SU-DHL-6 (cell line): ENCODE data around the gene EPHA4.

Source experiments
- H2AFZ ChIP-seq: fragments of 200-600 bp; sonication (generic); 2 replicates; pipeline ENCODE4 v1.6.1; 2014; ENCODE audit warnings: low read depth, mild to moderate bottlenecking, moderate library complexity, mixed read lengths, antibody characterized with exemption, low read length; ENCODE audit not compliant: severe bottlenecking
- H3F3A ChIP-seq: fragments of 200-600 bp; shearing (Covaris generic); 2 replicates; pipeline ENCODE4 v1.6.0; 2016; ENCODE audit warnings: antibody characterized with exemption, mild to moderate bottlenecking; ENCODE audit not compliant: insufficient read depth
- H3K27ac ChIP-seq: fragments of 200-600 bp; sonication (generic); 2 replicates; pipeline ENCODE4 v1.5.1; 2016; ENCODE audit warnings: low read depth, mild to moderate bottlenecking, low read length, moderate library complexity, mixed read lengths
- H3K27me3 ChIP-seq: fragments of 200-600 bp; sonication (generic), shearing (Covaris generic); 2 replicates; pipeline ENCODE4 v1.6.0; 2014; ENCODE audit warnings: mild to moderate bottlenecking, low read length
- H3K36me3 ChIP-seq: fragments of 200-600 bp; sonication (generic); 2 replicates; pipeline ENCODE4 v1.6.1; 2014; ENCODE audit warnings: mild to moderate bottlenecking, low read length, mixed read lengths
- H3K4me2 ChIP-seq: fragments of 300-600, 200-600 bp; shearing (Covaris generic), sonication (generic); 2 replicates; pipeline ENCODE4 v1.6.0; 2014; ENCODE audit warnings: low read length, low read depth, mild to moderate bottlenecking; ENCODE audit not compliant: poor library complexity, severe bottlenecking
- H3K4me3 ChIP-seq: fragments of 200-600 bp; sonication (generic); 2 replicates; pipeline ENCODE4 v1.5.1; 2014; ENCODE audit warnings: antibody characterized with exemption, low read length, mild to moderate bottlenecking, mixed read lengths; ENCODE audit not compliant: insufficient read depth, poor library complexity, severe bottlenecking
- H3K79me2 ChIP-seq: fragments of 200-600 bp; sonication (generic); 2 replicates; pipeline ENCODE4 v1.6.1; 2014; ENCODE audit warnings: mild to moderate bottlenecking, low read length, moderate library complexity; ENCODE audit not compliant: insufficient read depth
- H3K9ac ChIP-seq: fragments of 200-600 bp; sonication (generic); 2 replicates; pipeline ENCODE4 v1.7.0; 2014; ENCODE audit warnings: mild to moderate bottlenecking, low read length
- H3K9me2 ChIP-seq: fragments of 200-600 bp; sonication (generic); replicated peaks from 2 replicates; pipeline ENCODE4 v1.6.1; 2014; ENCODE audit warnings: low read length; ENCODE audit not compliant: insufficient read depth
- H3K9me3 ChIP-seq: fragments of 200-600 bp; sonication (generic); 2 replicates; pipeline ENCODE4 v1.6.1; 2014; ENCODE audit warnings: low read length, mixed read lengths; ENCODE audit not compliant: insufficient read depth
- H4K20me1 ChIP-seq: fragments of 200-600 bp; sonication (generic); 2 replicates; pipeline ENCODE4 v1.6.1; 2014; ENCODE audit warnings: low read depth, mild to moderate bottlenecking, antibody characterized with exemption, low read length, moderate library complexity, mixed read lengths
- CTCF ChIP-seq: fragments of 200-600 bp; sonication (generic); IDR thresholded peaks from one replicate; pipeline ENCODE4 v1.5.1; 2017; ENCODE audit warnings: antibody characterized with exemption, mild to moderate bottlenecking, low read length, moderate library complexity; ENCODE audit not compliant: insufficient read depth, poor library complexity, severe bottlenecking
- EZH2phosphoT487 ChIP-seq: fragments of 200-600 bp; sonication (generic), shearing (Covaris generic); conservative IDR thresholded peaks from 2 replicates; pipeline ENCODE4 v1.6.1; 2018; ENCODE audit warnings: mild to moderate bottlenecking, antibody characterized with exemption, low read length, moderate library complexity, mixed read lengths

EPHA4 gene

GRCh38 chr2:221410487-221410886, 161.6 kb downstream of the EPHA4 start:
- Histone ChIP-seq H3K9me3 (no peaks in the 10 kb centered on the region), H3K27ac (no peak overlapping the region), H4K20me1 (no peaks in the 10 kb centered on the region), H3K79me2 (no peaks in the 10 kb centered on the region), H3K9me2 (no peaks in the 10 kb centered on the region), H3K36me3 (no peaks in the 10 kb centered on the region), H2AFZ (no peak overlapping the region), H3K27me3 (no peaks in the 10 kb centered on the region), H3K4me3 (no peak overlapping the region), H3F3A (no peaks in the 10 kb centered on the region), H3K4me2 (no peak overlapping the region), H3K9ac (no peak overlapping the region)
- no peak for TF ChIP-seq EZH2phosphoT487
- no peak for TF ChIP-seq CTCF

GRCh38 chr2:221407765-221408164, 164.3 kb downstream of the EPHA4 start:
- H3K27ac ChIP-seq: no peak overlapping the region
- no peak overlapping the region for H3K4me3 ChIP-seq
- no peaks in the 10 kb centered on the region for H3K79me2 ChIP-seq
- no peaks in the 10 kb centered on the region for H3K9me2 ChIP-seq
- no peak overlapping the region for H3K4me2 ChIP-seq
- no peak overlapping the region for H3K9ac ChIP-seq
- no peaks in the 10 kb centered on the region for H3K36me3 ChIP-seq
- no peaks in the 10 kb centered on the region for H3F3A ChIP-seq
- TF ChIP-seq EZH2phosphoT487 (no peak), CTCF (no peak)
- H3K27me3 ChIP-seq: no peaks in the 10 kb centered on the region
- H4K20me1 ChIP-seq: no peaks in the 10 kb centered on the region
- no peak overlapping the region for H2AFZ ChIP-seq
- no peaks in the 10 kb centered on the region for H3K9me3 ChIP-seq

GRCh38 chr2:221405521-221405920, 166.6 kb downstream of the EPHA4 start:
- Histone ChIP-seq H3K36me3 (no peaks in the 10 kb centered on the region), H3K27me3 (no peaks in the 10 kb centered on the region), H3K79me2 (no peaks in the 10 kb centered on the region), H2AFZ (no peak overlapping the region), H3K9ac (no peak overlapping the region), H3F3A (no peaks in the 10 kb centered on the region), H3K9me3 (no peaks in the 10 kb centered on the region), H3K27ac (no peak overlapping the region), H4K20me1 (no peaks in the 10 kb centered on the region), H3K9me2 (no peaks in the 10 kb centered on the region), H3K4me3 (no peak overlapping the region), H3K4me2 (no peak overlapping the region)
- TF ChIP-seq EZH2phosphoT487 (no peak), CTCF (no peak)
